Measurements from ENCODE around the gene ABCA12. TPM values are rescaled to one million over a fixed set of nuclear protein-coding genes. Genes with fewer than 3 reads are reported as not detected.

The ABCA12 gene
- total RNA-seq, 1 donor from 2014 or later, result 7.7 TPM

GRCh38 chr2:215032153-215032552, 106.3 kb downstream of the ABCA12 start:
- Histone ChIP-seq H3K36me3 (ENCODE audit: control insufficient read depth, insufficient read depth, low read length) (no peaks in the 10 kb centered on the region), H3K4me3 (ENCODE audit: low read depth, low read length) (no peak overlapping the region), H3K27me3 (ENCODE audit: control insufficient read depth, insufficient read depth, low read length) (no peaks in the 10 kb centered on the region)
- no peak for DNase-seq (ENCODE audit: low read depth)
- TF ChIP-seq, protein P1, sequence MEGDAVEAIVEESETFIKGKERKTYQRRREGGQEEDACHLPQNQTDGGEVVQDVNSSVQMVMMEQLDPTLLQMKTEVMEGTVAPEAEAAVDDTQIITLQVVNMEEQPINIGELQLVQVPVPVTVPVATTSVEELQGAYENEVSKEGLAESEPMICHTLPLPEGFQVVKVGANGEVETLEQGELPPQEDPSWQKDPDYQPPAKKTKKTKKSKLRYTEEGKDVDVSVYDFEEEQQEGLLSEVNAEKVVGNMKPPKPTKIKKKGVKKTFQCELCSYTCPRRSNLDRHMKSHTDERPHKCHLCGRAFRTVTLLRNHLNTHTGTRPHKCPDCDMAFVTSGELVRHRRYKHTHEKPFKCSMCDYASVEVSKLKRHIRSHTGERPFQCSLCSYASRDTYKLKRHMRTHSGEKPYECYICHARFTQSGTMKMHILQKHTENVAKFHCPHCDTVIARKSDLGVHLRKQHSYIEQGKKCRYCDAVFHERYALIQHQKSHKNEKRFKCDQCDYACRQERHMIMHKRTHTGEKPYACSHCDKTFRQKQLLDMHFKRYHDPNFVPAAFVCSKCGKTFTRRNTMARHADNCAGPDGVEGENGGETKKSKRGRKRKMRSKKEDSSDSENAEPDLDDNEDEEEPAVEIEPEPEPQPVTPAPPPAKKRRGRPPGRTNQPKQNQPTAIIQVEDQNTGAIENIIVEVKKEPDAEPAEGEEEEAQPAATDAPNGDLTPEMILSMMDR (IDR thresholded peaks at IDR 0.05; ENCODE audit: insufficient read depth, low read length, poor library complexity, severe bottlenecking), result no peak

GRCh38 chr2:215031321-215031720, 107.1 kb downstream of the ABCA12 start:
- TF ChIP-seq, protein P1 (IDR thresholded peaks at IDR 0.05; ENCODE audit: insufficient read depth, low read length, poor library complexity, severe bottlenecking), result no peak
- Histone ChIP-seq H3K27me3 (ENCODE audit: control insufficient read depth, insufficient read depth, low read length) (no peaks in the 10 kb centered on the region), H3K4me3 (ENCODE audit: low read depth, low read length) (no peak overlapping the region), H3K36me3 (ENCODE audit: control insufficient read depth, insufficient read depth, low read length) (no peaks in the 10 kb centered on the region)
- no peak for DNase-seq (ENCODE audit: low read depth)

- DNase-seq (ENCODE audit: low read depth), result no peak
- Histone ChIP-seq H3K4me3 (ENCODE audit: low read depth, low read length) (no peak overlapping the region), H3K36me3 (ENCODE audit: control insufficient read depth, insufficient read depth, low read length) (no peaks in the 10 kb centered on the region), H3K27me3 (ENCODE audit: control insufficient read depth, insufficient read depth, low read length) (no peaks in the 10 kb centered on the region)
- TF ChIP-seq, protein P1 (IDR thresholded peaks at IDR 0.05; ENCODE audit: insufficient read depth, low read length, poor library complexity, severe bottlenecking), result no peak
These were observed 108.5 kb downstream of the ABCA12 start for GRCh38 chr2:215029936-215030335.

- DNase-seq (ENCODE audit: low read depth), result no peak
- no peaks in the 10 kb centered on the region for H3K27me3 ChIP-seq (ENCODE audit: control insufficient read depth, insufficient read depth, low read length)
- no peak overlapping the region for H3K4me3 ChIP-seq (ENCODE audit: low read depth, low read length)
- no peaks in the 10 kb centered on the region for H3K36me3 ChIP-seq (ENCODE audit: control insufficient read depth, insufficient read depth, low read length)
- TF ChIP-seq, protein P1 (IDR thresholded peaks at IDR 0.05; ENCODE audit: insufficient read depth, low read length, poor library complexity, severe bottlenecking), result no peak
These were observed 110.2 kb downstream of the ABCA12 start for GRCh38 chr2:215028231-215028630.

GRCh38 chr2:215027779-215028178, 110.6 kb downstream of the ABCA12 start:
- no peak overlapping the region for H3K4me3 ChIP-seq (ENCODE audit: low read depth, low read length)
- DNase-seq (ENCODE audit: low read depth), result no peak

GRCh38 chr2:215022910-215023309, 115.5 kb downstream of the ABCA12 start:
- no peak for DNase-seq (ENCODE audit: low read depth)
- TF ChIP-seq, protein P1 (IDR thresholded peaks at IDR 0.05; ENCODE audit: insufficient read depth, low read length, poor library complexity, severe bottlenecking), result no peak
- Histone ChIP-seq H3K4me3 (ENCODE audit: low read depth, low read length) (no peak overlapping the region), H3K27me3 (ENCODE audit: control insufficient read depth, insufficient read depth, low read length) (no peaks in the 10 kb centered on the region), H3K36me3 (ENCODE audit: control insufficient read depth, insufficient read depth, low read length) (no peaks in the 10 kb centered on the region)

More at GRCh38 chr2:215027779-215028178, 110.6 kb downstream of the ABCA12 start:
- H3K27me3 ChIP-seq (ENCODE audit: control insufficient read depth, insufficient read depth, low read length), result no peaks in the 10 kb centered on the region
- TF ChIP-seq, protein P1 (IDR thresholded peaks at IDR 0.05; ENCODE audit: insufficient read depth, low read length, poor library complexity, severe bottlenecking), result no peak
- H3K36me3 ChIP-seq (ENCODE audit: control insufficient read depth, insufficient read depth, low read length), result no peaks in the 10 kb centered on the region

All from kidney epithelial cell (primary cell).